ENCODE measurements around the gene MAGEA6. TPM values are rescaled to one million over a fixed set of nuclear protein-coding genes. Genes with fewer than 3 reads are reported as not detected.
"Not testable (repeated sequence)": the region's sequence is repeated elsewhere in the genome, so short reads cannot be mapped to it uniquely, and the experiment has no call there.

Gene MAGEA6, protein sequence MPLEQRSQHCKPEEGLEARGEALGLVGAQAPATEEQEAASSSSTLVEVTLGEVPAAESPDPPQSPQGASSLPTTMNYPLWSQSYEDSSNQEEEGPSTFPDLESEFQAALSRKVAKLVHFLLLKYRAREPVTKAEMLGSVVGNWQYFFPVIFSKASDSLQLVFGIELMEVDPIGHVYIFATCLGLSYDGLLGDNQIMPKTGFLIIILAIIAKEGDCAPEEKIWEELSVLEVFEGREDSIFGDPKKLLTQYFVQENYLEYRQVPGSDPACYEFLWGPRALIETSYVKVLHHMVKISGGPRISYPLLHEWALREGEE
- not detected for polyA plus RNA-seq (2013, experiment 1 of 2)
- polyA plus RNA-seq (2013, experiment 2 of 2) = not detected

DNA sequence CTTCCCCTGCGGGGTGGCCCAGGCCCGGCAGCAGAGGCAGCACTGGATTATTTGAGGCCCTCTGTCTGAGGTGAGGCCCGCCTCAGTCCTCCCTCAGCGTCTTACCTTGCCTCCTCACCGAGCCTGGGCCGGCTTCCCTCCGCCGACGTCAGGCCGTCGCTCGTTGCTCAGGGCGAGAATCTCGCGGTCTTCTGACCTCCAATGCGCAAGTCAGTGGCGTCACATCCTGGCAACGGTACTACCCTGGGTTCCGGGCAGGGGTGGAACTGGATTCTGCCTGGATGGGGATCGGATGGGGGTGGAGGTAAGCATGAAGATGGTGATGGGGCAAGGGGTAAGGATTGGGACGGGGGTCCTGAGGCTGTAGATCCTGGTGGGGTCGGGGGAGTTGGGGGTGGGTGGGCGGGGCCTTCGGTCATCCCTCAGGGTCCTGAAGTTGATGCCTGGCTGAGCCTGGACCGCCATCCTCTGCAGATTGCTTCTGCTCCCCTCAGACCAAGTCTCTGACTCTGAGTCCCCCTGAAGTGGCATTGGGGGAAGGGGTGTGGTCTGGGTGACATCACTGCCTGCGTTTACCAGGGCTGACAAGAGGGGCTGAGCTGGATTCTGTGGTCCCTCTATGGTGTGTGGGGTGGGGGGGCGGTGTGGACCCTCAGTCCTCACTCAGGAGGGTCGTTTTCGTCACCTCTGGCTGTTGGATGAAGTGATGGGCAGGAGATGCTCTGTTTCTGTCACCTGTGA is at the start of gene MAGEA6:
Gene MAGEA6 (minus strand): TSS at position 141 of the 741 bp plus-strand sequence. CDS start 2,039 bp downstream, outside the sequence.
- not testable (repeated sequence) for H3K36me3 ChIP-seq (ENCODE audit: insufficient read depth, low read length); H3K9ac ChIP-seq (ENCODE audit: low read depth, low read length); H3K4me1 ChIP-seq (ENCODE audit: insufficient read depth, low read length); H3K9me3 ChIP-seq (ENCODE audit: insufficient read depth, low read depth, low read length); H3K4me3 ChIP-seq (ENCODE audit: low read length); H3K27me3 ChIP-seq (ENCODE audit: insufficient read depth, low read length); H3K27ac ChIP-seq (ENCODE audit: low read depth, low read length)
- WGBS = no CpG with 5 or more reads among the region's 29 CpGs

DNA sequence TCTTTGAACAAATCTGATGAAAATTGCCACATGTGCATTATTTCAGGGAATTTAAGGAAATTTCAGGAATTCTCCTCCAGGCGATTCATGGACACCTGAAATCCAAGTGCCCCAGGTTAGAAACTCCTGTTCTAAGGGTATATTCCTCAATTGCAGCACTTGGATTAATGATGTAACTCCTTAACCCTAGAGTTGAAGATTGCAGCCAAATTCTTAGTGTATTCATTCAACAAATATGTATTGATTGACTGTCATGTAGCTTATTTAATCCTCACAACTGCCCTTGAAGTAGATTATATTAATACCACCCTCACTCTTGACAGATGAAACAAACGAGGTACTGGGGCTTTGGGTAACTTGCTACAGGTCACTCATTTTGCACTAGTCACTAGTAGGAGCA is 49.8 kb upstream of the MAGEA6 start:
- H3K27me3 ChIP-seq (ENCODE audit: insufficient read depth, low read length) = no peaks in the 10 kb centered on the region
- no peak overlapping the region for H3K4me3 ChIP-seq (ENCODE audit: low read length)
- no peaks in the 10 kb centered on the region for H3K9me3 ChIP-seq (ENCODE audit: insufficient read depth, low read depth, low read length)
- WGBS = 86% methylated on average over 2 of the region's 2 CpGs
- no peak overlapping the region for H3K27ac ChIP-seq (ENCODE audit: low read depth, low read length)
- 0 out of 2 replicates have a peak, but pooled peaks cover 4% of the 10 kb centered on the region for H3K4me1 ChIP-seq (ENCODE audit: insufficient read depth, low read length)
- no peak overlapping the region for H3K9ac ChIP-seq (ENCODE audit: low read depth, low read length)
- no peaks in the 10 kb centered on the region for H3K36me3 ChIP-seq (ENCODE audit: insufficient read depth, low read length)

DNA sequence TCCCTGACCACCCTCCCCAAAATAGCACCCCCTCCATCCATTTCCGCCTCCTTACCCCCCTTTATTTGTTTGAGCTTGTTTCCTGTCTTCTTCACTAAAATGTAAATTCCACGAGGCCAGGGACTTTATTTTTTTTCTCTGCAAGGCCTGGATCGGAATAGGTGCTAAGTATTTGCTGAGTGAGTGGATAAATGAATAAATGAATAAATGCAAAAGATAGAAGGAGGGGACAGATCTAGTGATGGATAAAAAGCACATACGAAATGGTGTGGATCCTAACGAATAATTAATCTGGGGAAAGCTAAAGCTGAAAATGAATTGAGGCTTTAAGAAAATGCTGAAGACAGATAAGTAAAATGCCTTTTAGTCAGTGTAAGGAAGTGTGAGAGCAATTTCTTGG is 48.9 kb upstream of the MAGEA6 start:
- Histone ChIP-seq H3K9me3 (ENCODE audit: insufficient read depth, low read depth, low read length) (no peaks in the 10 kb centered on the region), H3K36me3 (ENCODE audit: insufficient read depth, low read length) (no peaks in the 10 kb centered on the region), H3K9ac (ENCODE audit: low read depth, low read length) (no peak overlapping the region), H3K4me1 (ENCODE audit: insufficient read depth, low read length) (0 out of 2 replicates have a peak, but pooled peaks cover 4% of the 10 kb centered on the region), H3K27ac (ENCODE audit: low read depth, low read length) (no peak overlapping the region), H3K27me3 (ENCODE audit: insufficient read depth, low read length) (no peaks in the 10 kb centered on the region), H3K4me3 (ENCODE audit: low read length) (no peak overlapping the region)
- 85% methylated on average over 5 of the region's 5 CpGs for WGBS

DNA sequence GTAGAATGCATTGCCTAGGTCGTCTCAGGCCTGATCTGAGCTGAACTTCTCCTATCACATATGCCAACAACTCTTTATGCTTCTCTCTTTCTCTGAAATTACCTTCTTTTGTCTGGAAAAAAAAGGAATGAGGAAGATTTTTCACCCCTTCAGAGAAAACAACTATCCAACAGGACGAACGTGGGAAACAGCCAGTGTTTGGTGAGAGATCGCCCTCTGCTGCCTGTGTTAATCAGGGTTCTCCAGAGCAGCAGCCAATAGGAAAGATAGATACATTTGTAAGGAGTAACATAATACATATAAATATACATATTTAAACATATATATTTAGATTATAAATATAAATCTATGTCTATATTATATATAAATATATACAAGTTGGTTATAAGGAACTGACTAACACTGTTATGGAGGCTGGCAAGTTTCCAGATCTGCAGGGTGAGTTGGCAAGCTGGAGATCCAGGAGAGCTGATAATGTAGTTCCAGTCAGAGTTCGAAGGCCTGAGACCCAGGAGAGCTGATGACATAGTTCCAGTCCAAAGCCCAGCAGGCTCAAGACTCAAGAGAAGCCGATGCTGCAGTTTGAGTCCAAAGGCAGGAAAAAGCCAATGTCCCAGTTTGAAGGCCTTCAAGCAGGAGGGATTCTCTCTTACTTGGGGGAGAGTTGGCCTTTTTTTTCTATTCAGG is 47.7 kb upstream of the MAGEA6 start:
- H3K4me1 ChIP-seq (ENCODE audit: insufficient read depth, low read length) = 0 out of 2 replicates have a peak, but pooled peaks cover 4% of the 10 kb centered on the region
- H3K36me3 ChIP-seq (ENCODE audit: insufficient read depth, low read length) = no peaks in the 10 kb centered on the region
- no peaks in the 10 kb centered on the region for H3K27me3 ChIP-seq (ENCODE audit: insufficient read depth, low read length)
- no peak overlapping the region for H3K4me3 ChIP-seq (ENCODE audit: low read length)
- no peak overlapping the region for H3K9ac ChIP-seq (ENCODE audit: low read depth, low read length)
- WGBS = 54% methylated on average over 3 of the region's 6 CpGs
- no peak overlapping the region for H3K27ac ChIP-seq (ENCODE audit: low read depth, low read length)
- no peaks in the 10 kb centered on the region for H3K9me3 ChIP-seq (ENCODE audit: insufficient read depth, low read depth, low read length)

DNA sequence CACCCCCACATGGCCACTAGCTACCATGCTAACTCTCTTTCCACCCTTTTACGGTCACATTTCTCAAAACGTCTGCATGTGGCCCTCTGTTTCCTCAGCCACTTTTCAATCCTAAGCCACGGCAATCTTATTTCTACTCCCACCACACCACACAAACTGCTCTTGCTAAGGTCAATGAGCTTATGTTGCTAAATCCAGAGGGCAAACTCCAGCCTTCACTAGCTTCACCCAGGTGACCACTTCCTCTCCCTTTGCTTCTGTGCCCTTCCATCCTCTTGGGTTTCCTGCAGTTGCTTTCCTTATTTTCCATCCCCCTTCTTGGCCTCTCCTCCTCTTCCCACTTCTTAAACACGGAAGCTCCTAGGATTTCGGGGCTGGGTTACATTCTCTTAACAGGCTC is 44.6 kb upstream of the MAGEA6 start:
- Histone ChIP-seq H3K27ac (ENCODE audit: low read depth, low read length) (no peak overlapping the region), H3K9me3 (ENCODE audit: insufficient read depth, low read depth, low read length) (no peaks in the 10 kb centered on the region)
- WGBS = 86% methylated on average over 5 of the region's 5 CpGs

DNA sequence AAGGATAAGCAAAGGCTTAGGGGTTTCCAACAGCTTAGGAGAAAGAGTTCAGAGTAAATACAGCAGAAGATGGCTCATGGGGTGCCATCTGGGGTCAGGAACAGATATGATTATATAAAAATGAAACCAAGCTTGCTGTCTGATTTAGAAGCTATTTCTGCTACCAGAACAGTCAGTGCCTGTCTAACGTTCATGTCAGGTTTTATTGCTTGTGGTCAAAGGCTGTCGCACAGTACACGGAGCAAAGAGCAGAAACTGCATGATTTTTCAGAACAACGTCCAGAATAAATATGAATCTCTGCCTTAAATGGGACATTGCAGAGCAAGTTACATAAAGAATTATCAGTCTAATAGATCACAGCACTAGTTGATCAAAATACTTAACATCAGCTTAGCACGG is 43.7 kb upstream of the MAGEA6 start:
- H3K36me3 ChIP-seq (ENCODE audit: insufficient read depth, low read length) = no peaks in the 10 kb centered on the region
- no peak overlapping the region for H3K27ac ChIP-seq (ENCODE audit: low read depth, low read length)
- H3K9me3 ChIP-seq (ENCODE audit: insufficient read depth, low read depth, low read length) = no peaks in the 10 kb centered on the region
- H3K4me1 ChIP-seq (ENCODE audit: insufficient read depth, low read length) = 0 out of 2 replicates have a peak, but pooled peaks cover 4% of the 10 kb centered on the region
- no peaks in the 10 kb centered on the region for H3K27me3 ChIP-seq (ENCODE audit: insufficient read depth, low read length)
- H3K4me3 ChIP-seq (ENCODE audit: low read length) = no peak overlapping the region
- 96% methylated on average over 5 of the region's 5 CpGs for WGBS
- H3K9ac ChIP-seq (ENCODE audit: low read depth, low read length) = no peak overlapping the region

More for the DNA sequence above, 44.6 kb upstream of the MAGEA6 start:
- 0 out of 2 replicates have a peak, but pooled peaks cover 4% of the 10 kb centered on the region for H3K4me1 ChIP-seq (ENCODE audit: insufficient read depth, low read length)
- H3K36me3 ChIP-seq (ENCODE audit: insufficient read depth, low read length) = no peaks in the 10 kb centered on the region
- H3K4me3 ChIP-seq (ENCODE audit: low read length) = no peak overlapping the region
- no peaks in the 10 kb centered on the region for H3K27me3 ChIP-seq (ENCODE audit: insufficient read depth, low read length)
- H3K9ac ChIP-seq (ENCODE audit: low read depth, low read length) = no peak overlapping the region

DNA sequence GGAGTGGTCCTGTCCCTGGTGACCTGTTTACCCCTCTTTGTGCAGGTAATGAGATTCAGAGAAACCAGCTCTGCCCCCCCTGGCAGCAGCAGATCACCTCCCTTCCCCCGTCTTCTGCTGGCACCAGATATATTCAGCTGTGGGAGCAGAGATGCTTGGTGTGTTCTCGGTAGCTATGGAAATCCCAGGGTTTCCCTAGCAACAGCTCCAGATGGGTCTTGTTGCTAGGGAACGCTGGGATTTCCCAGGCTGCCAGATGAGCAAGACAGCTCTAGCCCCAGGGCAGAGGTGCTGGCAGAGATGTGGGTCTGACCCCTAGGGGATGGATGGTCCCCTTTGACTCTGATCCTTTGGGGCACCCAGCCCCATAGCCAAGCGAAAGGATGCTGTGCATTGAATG is 40.9 kb upstream of the MAGEA6 start:
- H3K27me3 ChIP-seq (ENCODE audit: insufficient read depth, low read length) = no peaks in the 10 kb centered on the region
- H3K36me3 ChIP-seq (ENCODE audit: insufficient read depth, low read length) = no peaks in the 10 kb centered on the region
- H3K4me1 ChIP-seq (ENCODE audit: insufficient read depth, low read length) = no peaks in the 10 kb centered on the region
- no peak overlapping the region for H3K27ac ChIP-seq (ENCODE audit: low read depth, low read length)
- no peak overlapping the region for H3K9ac ChIP-seq (ENCODE audit: low read depth, low read length)
- no peaks in the 10 kb centered on the region for H3K9me3 ChIP-seq (ENCODE audit: insufficient read depth, low read depth, low read length)
- H3K4me3 ChIP-seq (ENCODE audit: low read length) = no peak overlapping the region
- WGBS = 49% methylated on average over 3 of the region's 4 CpGs

DNA sequence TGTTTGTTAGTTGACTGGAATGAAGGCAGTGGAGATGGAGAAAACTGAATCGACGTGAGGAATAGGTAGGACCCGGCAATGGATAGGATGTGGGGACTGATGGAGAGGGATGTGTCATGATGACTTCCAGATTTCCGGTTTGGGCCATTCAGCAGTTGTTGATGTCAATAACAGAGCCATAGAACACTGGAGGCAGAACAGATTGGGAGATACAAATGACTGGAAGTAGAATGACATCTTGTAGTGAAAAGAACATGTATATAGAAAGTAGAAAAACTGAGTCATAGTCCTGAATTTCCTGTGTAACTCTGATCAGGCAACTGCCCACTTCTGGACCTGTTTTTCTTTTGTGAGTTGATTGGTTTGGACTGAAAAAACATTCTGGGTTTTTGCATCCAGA is 36.5 kb upstream of the MAGEA6 start:
- H3K27ac ChIP-seq (ENCODE audit: low read depth, low read length) = no peak overlapping the region
- H3K27me3 ChIP-seq (ENCODE audit: insufficient read depth, low read length) = no peaks in the 10 kb centered on the region
- H3K4me1 ChIP-seq (ENCODE audit: insufficient read depth, low read length) = no peaks in the 10 kb centered on the region
- no peaks in the 10 kb centered on the region for H3K9me3 ChIP-seq (ENCODE audit: insufficient read depth, low read depth, low read length)
- 89% methylated on average over 4 of the region's 4 CpGs for WGBS
- no peak overlapping the region for H3K9ac ChIP-seq (ENCODE audit: low read depth, low read length)
- no peaks in the 10 kb centered on the region for H3K36me3 ChIP-seq (ENCODE audit: insufficient read depth, low read length)
- H3K4me3 ChIP-seq (ENCODE audit: low read length) = no peak overlapping the region

DNA sequence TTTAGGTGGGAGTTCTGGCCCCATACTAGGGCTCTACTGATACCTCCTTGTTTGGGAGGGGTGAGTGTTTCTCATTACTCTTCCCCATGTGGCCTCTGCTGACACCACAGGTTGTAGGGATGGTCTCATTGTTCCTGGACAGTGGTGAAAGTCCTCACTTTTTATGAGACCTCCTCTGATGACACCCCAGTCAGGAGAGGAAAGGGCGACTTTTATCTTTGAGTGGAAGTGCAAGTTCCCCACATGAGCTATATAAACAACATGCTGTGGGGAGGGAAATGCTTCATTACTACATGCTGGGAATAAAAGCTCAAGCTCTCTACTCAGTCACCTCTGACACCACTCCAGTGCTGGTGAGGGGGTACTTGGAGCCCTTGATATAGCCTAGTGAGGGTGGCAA is 29.5 kb upstream of the MAGEA6 start:
- H3K4me1 ChIP-seq (ENCODE audit: insufficient read depth, low read length) = no peaks in the 10 kb centered on the region
- H3K9ac ChIP-seq (ENCODE audit: low read depth, low read length) = no peak overlapping the region
- no CpG with 5 or more reads among the region's 1 CpG for WGBS
- no peak overlapping the region for H3K4me3 ChIP-seq (ENCODE audit: low read length)
- H3K9me3 ChIP-seq (ENCODE audit: insufficient read depth, low read depth, low read length) = no peaks in the 10 kb centered on the region
- no peaks in the 10 kb centered on the region for H3K36me3 ChIP-seq (ENCODE audit: insufficient read depth, low read length)
- no peaks in the 10 kb centered on the region for H3K27me3 ChIP-seq (ENCODE audit: insufficient read depth, low read length)
- no peak overlapping the region for H3K27ac ChIP-seq (ENCODE audit: low read depth, low read length)

DNA sequence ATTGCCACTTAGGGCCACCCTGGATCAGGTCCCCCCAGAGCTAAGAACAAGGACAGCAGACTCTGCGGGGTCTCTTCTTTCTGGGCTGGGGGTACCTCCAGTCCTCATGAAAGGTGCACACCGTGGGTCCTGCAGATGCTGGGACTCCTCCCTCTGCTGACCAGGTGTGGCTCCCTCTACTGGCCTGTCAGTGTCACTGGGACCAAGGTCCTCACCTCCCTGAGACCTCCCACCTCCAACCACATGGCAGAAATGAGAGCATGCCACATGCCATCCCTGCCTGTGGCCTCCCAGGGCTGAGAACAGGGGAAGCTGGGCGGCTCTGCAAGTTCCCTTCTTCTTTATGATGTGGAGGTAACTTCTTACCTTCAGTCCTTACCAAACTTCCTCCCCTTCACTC is 17.6 kb upstream of the MAGEA6 start:
- H3K9ac ChIP-seq (ENCODE audit: low read depth, low read length); H3K4me3 ChIP-seq (ENCODE audit: low read length); H3K27me3 ChIP-seq (ENCODE audit: insufficient read depth, low read length); H3K4me1 ChIP-seq (ENCODE audit: insufficient read depth, low read length); H3K27ac ChIP-seq (ENCODE audit: low read depth, low read length); H3K36me3 ChIP-seq (ENCODE audit: insufficient read depth, low read length); H3K9me3 ChIP-seq (ENCODE audit: insufficient read depth, low read depth, low read length): not testable (repeated sequence)
- WGBS = no CpG with 5 or more reads among the region's 3 CpGs

DNA sequence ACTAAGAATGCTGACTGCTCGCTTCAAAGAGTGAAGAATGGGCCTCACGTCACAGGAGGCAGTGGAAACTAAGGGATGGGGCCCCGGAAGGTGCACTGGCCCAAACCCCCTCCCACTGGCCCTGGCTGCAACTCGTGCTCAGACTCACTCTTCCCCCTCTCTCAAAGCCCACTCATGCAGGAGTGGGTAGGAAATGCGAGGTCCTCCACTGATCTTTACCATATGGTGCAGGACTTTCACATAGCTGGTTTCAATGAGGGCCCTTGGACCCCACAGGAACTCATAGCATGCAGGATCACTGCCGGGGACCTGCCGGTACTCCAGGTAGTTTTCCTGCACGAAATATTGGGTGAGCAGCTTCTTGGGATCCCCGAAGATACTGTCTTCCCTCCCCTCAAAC is 2.9 kb downstream of the MAGEA6 start:
- H3K27me3 ChIP-seq (ENCODE audit: insufficient read depth, low read length); H3K9me3 ChIP-seq (ENCODE audit: insufficient read depth, low read depth, low read length); H3K4me1 ChIP-seq (ENCODE audit: insufficient read depth, low read length); H3K36me3 ChIP-seq (ENCODE audit: insufficient read depth, low read length); H3K9ac ChIP-seq (ENCODE audit: low read depth, low read length); H3K27ac ChIP-seq (ENCODE audit: low read depth, low read length); H3K4me3 ChIP-seq (ENCODE audit: low read length): not testable (repeated sequence)
- 89% methylated on average over 9 of the region's 9 CpGs for WGBS

Data from HUES64 (cell line).